ENCODE data around the gene MEGF9.

- TF ChIP-seq EZH2 (IDR thresholded peaks at IDR 0.05) (no peak), FOSL1 (IDR thresholded peaks at IDR 0.05; ENCODE audit: low read depth) (no peak), ZBTB33 (IDR thresholded peaks at IDR 0.05; ENCODE audit: extremely low read depth, insufficient replicate concordance, low read length) (no peak), CTCF (IDR thresholded peaks at IDR 0.05 in 2 of 3, conservative IDR thresholded peaks at IDR 0.05 in 1 of 3; ENCODE audit: borderline replicate concordance in 1 of 3, insufficient read depth in 1 of 3, low read depth in 2 of 3, low read length in 2 of 3) (no peak), MAX (IDR thresholded peaks at IDR 0.05) (no peak), CEBPB (IDR thresholded peaks at IDR 0.05; ENCODE audit: low read depth) (no peak)
Measured at GRCh38 chr9:120694559-120694958, 19.7 kb downstream of the MEGF9 start.
